GM21515 (cell line): ENCODE results near the gene EGFR.

Experiments
- ATAC-seq: cut with Tn5 transposase; IDR thresholded peaks from one replicate; pipeline ENCODE4 v1.9.1; 2021; ENCODE audit not compliant: unreplicated experiment

The EGFR gene

DNA sequence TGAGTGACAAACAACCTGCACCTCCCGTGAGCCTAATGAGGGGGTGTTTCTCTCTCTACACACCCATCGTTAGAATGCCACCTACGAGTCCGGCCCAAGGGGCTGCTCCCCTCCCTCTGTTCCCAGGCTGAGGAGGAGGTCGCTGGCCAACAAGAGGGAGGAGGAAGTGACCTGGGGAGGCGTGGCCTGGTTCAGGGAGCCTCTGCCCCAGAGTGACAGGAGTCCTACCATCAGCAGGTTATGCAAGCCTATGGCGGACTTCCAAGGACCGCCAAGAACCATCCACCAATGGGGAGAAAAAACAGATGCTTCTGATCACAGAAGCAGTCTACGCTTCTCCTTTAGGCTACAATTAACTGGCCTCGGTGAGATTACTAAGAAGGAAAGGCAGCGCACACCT lies 12.3 kb upstream of the EGFR start:
- ATAC-seq: no peak

DNA sequence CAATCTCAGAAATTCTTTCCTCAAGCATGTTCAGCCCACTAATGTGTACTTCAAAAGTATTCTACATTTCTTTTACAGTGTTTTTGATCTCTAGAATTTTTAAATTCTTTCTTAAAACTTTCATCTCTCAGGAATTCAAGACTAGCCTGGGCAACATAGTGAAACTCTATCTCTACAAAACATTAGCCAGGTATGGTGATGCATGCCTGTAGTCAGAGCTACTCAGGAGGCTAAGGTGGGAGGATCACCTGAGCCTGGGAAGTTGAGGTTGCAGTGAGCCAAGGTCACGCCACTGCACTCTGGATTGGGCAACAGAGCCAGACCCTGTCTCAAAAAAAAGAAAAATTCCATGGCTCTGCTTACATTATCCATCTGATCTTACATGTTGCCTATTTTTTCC lies 5.0 kb upstream of the EGFR start:
- no peak for ATAC-seq

DNA sequence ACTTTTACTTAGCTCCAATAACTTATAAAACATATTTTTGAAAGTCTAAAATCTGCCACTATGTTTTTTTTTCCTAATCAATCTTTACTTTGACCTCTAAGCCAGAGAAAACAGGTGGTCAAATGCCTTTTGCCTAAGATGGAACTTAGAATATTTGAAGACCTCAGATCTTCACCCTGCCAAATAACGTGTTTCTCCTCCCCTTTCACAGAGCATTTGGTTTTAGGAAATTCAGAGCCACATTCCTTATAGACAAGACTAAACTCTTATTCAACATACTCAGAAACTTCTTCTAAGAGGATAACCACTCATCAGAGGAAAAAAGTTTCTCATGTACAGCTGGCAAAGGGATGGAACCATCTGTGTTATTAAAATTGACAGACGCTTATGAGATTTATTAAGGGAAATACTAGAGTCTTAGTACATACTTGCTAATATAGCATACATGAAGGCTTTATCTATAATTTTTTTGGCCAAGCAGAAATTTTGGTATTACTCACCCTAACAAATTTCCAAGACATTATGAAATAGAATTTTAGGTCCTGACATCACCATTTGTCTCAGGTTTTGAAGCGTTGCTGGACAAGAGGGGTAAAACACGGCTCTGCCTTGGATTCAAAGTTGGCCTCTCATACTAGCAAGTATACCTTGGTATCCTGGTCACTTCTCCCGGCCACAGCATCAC lies 2.6 kb upstream of the EGFR start:
- ATAC-seq: no peak

DNA sequence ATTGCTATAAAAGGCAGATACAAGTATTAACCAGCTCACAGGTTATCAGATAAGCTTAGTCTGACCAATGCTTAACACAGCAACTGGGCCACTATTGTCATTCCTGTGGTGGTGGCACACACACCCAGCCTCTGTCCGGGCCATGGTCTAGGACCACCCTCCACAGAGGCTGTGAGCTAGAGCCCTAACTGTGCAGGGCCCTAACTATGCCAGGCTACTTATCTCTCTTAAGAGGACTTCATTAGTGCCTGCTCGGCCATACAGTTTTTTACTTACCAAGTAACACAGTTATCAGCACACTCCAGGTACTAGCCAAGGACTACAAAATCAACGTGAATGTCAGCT lies 2.1 kb upstream of the EGFR start:
- ATAC-seq: no peak

DNA sequence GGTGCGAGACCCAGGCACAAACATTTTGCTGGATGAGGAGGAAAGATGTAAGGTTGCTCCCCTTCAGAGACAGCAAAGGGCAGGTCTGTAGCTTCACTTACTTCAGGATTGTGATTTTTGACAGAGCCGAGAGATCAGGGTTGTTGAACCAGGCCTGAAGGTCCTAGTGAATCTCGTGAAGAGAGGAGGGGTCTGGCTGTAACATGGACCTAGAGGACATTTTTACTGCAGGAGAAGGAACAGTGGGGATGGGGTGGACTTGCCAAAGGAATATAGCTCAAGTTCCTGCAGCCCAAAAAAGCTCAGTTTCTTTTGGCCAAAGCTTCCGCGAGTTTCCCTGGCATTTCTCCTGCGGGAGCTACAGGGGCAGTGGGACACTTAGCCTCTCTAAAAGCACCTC lies 976 bp upstream of the EGFR start:
- ATAC-seq: no peak

DNA sequence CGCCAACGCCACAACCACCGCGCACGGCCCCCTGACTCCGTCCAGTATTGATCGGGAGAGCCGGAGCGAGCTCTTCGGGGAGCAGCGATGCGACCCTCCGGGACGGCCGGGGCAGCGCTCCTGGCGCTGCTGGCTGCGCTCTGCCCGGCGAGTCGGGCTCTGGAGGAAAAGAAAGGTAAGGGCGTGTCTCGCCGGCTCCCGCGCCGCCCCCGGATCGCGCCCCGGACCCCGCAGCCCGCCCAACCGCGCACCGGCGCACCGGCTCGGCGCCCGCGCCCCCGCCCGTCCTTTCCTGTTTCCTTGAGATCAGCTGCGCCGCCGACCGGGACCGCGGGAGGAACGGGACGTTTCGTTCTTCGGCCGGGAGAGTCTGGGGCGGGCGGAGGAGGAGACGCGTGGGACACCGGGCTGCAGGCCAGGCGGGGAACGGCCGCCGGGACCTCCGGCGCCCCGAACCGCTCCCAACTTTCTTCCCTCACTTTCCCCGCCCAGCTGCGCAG lies 424 bp downstream of the EGFR start:
- no peak for ATAC-seq

DNA sequence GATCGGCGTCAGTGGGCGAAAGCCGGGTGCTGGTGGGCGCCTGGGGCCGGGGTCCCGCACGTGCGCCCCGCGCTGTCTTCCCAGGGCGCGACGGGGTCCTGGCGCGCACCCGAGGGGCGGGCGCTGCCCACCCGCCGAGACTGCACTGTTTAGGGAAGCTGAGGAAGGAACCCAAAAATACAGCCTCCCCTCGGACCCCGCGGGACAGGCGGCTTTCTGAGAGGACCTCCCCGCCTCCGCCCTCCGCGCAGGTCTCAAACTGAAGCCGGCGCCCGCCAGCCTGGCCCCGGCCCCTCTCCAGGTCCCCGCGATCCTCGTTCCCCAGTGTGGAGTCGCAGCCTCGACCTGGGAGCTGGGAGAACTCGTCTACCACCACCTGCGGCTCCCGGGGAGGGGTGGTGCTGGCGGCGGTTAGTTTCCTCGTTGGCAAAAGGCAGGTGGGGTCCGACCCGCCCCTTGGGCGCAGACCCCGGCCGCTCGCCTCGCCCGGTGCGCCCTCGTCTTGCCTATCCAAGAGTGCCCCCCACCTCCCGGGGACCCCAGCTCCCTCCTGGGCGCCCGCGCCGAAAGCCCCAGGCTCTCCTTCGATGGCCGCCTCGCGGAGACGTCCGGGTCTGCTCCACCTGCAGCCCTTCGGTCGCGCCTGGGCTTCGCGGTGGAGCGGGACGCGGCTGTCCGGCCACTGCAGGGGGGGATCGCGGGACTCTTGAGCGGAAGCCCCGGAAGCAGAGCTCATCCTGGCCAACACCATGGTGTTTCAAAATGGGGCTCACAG lies 1.1 kb downstream of the EGFR start:
- no peak for ATAC-seq

DNA sequence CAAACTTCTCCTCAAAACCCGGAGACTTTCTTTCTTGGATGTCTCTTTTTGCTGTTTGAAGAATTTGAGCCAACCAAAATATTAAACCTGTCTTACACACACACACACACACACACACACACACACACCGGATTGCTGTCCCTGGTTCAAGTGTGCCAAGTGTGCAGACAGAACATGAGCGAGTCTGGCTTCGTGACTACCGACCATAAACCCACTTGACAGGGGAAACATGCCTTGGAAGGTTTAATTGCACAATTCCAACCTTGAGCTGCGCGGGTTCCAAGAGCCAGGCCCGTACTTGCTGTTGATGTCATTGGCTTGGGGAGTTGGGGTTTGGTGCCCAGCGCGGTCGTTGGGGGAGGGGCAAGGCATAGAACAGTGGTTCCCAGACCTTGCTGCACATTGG lies 1.7 kb downstream of the EGFR start:
- ATAC-seq: no peak

DNA sequence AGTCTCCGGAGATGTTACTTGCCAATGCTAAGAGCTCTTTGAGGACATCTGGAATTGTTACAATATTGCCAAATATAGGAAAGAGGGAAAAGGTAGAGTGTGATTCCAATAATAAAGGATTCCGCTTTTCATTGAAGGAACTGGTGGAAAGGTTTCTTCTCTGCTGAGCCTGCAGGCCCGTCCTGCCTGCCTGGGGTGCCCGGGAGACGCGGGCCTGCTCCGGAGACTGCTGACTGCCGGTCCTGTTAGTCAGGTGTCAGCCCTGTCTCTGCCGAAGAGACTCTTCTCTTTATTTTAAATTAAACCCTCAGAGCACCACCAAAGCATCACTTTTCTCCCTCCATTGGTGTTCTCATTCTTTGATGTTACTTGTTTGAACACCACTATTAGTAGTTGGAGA lies 2.2 kb downstream of the EGFR start:
- no peak for ATAC-seq

DNA sequence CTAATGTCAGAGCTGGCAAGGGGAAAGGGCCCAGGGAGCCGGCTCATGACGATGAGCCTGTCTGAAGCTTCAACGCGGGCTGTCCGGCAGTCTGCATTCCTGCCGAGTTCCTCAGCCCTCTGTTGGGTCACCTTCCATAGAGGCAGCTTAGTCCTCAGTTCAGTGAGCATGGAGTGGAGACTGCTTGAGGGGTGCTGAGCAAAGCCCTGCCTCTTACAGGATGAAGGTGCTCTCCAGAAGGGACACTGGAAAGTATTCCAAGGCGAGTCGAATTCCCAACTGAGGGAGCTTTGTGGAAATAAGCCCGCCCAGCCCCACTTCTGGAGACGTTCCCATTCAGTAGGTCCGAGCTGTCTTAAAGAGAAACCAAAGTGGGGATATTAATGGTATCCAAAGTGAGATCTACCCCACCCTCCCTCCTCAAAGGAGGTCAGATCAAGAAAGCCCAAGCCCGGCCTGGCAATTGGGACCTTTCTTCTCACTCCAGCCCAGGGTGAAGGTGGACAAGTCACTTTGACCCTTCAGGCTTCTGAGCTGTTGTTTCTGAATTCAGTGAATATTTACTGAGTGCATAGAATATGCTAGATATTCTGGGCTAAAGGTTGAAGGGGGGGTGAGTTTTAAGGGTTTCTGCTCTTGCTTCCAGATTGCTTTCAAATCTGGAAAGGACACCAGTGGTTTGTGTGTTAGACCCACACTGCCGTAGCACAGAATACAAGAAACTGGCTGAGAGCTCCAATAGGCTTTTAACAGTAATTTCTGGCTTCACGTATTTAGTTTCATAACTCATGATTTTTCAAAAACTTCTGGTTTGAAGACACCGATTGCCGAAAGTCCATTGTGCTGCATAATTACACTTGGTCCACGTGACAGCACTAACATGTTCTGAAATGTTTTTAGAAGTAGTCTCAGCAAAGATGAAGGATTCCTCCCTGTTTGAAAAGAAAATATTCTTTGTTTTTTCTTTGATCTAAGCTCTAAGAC lies 3.5 kb downstream of the EGFR start:
- no peak for ATAC-seq

DNA sequence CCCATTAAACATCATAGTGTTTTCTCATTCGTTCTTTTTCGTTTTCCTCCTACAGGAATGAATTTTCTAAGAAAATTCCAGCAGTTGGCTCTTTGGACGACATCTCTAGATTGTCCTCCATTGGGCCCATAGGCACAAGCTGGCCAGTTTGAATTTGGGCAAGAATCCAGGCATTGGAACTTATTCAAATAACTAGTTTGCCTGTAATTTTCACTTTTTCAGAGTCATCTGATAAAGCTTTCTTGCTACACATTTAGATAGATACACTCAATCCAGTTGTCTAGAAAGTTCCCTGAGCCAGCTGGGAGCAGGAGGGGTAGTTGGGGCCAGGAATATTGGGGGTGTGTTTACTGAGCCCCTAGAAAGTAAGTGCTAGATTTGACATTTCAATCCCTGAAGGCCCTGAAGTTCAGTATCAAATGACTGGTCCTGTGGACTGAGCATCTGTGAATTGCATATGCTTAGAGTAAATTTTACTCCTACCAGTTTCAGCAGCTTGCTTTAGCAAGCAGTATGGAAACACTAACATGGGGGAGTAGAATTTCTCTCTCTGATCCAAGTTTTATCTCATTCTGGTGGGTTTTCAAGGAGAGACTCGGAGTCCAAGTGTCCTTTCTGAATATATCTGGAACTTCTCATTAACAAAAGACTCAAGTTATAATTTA lies 5.2 kb downstream of the EGFR start:
- ATAC-seq: no peak

DNA sequence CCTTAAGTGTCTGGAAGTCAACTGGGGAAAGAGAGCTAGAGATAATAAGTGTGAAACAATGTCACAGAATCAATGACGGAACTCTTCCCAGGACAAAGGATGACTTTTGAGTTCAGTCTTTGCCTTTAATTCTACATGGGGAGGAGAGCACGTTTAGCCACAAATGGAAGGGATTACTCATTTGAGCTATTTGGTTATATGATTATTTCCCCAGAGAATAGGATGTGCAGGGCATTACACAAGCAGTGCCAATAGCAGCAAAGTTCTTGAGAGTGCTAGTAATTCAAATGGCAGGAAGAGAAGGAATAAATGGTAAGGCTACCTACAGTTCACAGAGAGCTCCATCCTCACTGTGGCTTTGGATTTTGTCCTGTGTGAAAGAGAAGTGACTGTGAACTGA lies 6.0 kb downstream of the EGFR start:
- no peak for ATAC-seq

DNA sequence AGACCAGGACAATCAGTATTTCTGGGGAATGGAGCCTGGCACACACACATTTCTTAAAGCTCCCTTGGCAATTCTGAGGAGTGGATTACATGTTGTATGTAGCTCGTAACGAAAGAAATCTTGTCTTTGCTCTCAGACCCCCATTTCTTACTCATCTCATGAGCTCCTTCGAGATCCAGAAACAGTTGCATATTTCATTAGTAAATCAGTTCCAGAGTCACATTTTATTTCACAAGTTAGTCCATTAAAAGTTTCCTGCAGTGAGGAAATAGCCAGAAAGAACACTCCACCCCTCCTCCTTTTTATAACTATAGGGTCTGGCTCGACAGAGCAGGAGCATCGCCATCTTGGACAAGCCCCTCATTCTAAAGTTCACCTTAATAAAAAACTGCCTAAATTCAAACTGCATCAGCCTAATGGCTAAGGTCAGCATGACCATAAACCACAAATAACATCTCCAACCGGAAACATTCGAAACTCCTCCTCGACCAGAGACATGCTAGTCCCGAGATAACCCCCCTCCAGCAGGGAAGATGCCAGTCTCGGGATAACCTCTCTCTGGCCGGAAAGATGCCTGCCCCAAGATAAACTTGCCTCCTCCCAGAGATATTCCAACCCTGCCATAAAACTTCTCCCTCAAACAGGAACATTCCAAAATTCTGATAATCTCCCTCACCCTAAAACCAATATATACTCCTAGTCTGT lies 7.4 kb downstream of the EGFR start:
- no peak for ATAC-seq

DNA sequence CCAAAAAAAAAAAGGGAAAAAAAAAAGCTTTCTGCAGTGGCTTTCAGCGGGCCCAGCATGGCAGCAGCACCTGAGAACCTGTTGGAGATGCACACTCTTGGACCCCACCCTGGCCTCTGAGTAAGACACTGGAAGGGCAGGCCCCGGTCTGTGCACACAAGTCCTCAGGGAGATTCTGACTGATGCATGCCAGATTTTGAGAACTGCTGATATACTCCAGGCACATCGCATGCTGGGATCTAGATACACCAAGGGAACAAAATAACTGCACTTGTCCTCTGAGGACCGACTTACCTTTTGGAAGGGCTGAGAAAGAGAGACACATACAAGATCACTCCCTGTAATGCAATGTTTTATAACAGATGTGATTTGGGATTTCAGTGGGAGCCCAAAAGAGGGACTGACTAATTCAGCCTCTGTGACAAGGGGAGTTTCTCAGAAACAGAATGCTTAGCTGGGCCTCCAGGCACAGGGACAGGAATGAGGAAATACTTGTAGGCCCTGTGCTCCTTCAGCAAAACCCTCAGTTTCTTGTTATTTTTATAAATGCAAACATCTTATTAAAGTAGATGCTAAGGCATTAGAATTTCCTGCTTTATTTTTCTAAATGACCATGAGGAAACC lies 8.2 kb downstream of the EGFR start:
- ATAC-seq: no peak

DNA sequence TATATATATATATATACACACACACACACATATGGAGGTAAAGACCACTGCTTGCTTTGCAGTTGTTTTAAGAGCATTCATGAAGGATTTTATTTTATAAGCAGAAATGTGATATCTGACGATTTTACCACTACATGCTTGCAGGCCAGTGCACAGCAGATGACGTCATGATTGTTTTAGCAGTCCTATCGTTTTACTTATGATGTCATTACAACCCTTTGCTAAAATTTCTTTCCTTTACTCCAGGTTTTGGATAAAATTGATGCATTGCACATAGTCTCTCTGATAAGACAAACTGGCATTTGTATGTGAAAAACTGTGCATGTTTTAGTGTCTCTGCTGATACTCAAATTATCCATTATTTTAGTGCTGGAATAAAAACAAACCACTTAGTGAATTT lies 9.2 kb downstream of the EGFR start:
- ATAC-seq: no peak

DNA sequence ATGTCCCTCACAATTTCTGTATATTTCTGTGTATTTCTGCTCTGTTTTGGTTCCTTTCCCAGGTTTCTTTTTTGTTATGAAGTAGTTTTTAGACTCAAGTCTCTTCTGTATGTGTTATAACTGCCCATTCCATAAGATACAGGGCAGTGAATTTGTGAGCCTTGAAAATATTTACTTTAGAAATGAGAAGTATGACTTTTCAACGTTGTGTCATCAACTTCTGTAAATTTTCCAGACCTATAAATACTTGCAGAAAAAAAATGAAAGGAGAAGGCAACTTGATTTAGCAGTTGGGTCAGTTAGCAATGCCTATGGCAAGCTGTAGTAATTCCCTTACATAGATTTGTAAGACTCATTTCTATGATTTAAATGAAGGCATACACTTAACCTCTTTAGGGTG lies 11.5 kb downstream of the EGFR start:
- ATAC-seq: no peak

DNA sequence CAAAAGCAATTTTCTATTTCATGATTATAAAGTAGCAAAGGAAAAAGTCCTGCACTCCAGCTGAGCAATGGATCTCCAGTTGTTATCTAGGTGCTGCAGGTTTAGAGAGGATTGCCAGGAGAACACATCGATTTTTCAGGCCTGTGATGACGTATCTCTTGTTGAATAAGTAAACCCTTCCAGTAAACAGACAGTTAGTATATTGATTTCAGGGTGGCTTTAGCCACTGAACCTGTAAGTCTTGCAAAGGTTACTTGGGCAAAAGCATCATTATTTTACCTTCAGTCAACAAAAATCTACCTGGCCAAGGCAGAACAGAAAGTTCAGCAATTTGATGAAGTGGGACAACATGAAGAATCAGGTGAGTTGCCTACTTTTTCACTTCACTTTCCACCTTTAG lies 12.3 kb downstream of the EGFR start:
- ATAC-seq: no peak

DNA sequence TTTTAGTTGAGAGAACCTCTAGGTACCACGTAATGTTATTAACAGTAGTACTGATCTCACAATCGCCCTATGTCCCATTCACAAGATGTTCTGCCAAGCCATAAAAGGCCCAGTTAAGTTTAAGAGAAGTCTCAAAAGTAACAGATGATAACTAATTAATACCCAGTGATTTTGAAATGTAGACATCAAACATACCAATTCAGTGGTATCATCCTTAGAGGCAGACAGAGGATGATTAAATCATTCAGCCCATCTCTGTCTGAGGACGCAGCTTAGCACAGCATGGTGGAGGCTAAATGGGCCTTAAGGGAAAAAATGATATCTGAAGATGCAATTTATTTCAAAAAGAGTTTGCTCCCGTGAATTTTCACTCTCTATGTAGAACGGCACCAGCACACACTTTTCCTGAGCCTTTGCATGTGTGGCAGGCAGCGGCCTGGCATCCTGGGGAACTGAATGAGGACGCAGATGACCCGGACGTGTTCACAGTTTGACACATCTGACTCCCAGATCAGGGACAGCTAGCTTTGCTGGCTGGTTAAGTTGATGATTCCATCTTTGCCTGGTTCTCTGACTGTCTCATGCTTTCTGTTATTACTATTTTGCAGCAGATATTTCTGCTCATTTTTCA lies 13.4 kb downstream of the EGFR start:
- no peak for ATAC-seq

DNA sequence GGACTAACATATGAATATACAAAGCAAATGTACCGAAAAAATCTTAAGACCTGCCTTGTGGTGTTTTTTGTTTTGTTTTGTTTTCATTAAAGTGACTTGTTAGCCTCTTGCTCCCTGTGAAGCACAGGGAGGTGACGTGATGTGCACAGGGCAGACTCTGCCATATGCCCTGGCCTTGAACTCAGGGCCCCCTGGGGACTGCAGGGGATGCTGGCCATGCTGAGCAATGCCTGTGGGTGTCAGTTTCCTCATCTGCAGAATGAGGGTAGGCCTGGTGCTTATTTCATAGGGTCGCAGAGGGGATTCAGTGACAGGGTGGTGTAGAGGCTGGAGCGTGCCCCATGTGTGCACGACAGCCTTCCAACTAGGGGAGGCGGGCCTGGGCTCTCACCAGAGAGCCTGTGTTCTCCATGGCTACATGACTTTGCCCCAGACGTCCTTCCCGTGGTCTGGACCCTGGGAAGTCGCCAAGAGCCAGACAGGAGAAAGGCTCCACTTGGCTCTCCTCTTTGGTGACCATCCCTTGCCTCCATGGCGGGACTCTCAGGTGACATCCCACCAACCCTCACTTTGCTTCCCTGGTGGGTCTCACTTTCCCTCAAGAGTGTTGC lies 14.5 kb downstream of the EGFR start:
- ATAC-seq: no peak
